Aortic smooth muscle cell (primary cell): ENCODE data around the gene CNN1. TPM values are rescaled to one million over a fixed set of nuclear protein-coding genes. Genes with fewer than 3 reads are reported as not detected.

ENCODE experiments used
- total RNA-seq: library from RNA; depleted of rRNA; stranded (reverse); fragments of >200 nt; gene quantifications from 2 replicates; pipeline ENCODE4 v1.2.3, GENCODE V29; 2014

Gene CNN1
- 0.81 and 1.7 TPM in 2 replicates for total RNA-seq

DNA sequence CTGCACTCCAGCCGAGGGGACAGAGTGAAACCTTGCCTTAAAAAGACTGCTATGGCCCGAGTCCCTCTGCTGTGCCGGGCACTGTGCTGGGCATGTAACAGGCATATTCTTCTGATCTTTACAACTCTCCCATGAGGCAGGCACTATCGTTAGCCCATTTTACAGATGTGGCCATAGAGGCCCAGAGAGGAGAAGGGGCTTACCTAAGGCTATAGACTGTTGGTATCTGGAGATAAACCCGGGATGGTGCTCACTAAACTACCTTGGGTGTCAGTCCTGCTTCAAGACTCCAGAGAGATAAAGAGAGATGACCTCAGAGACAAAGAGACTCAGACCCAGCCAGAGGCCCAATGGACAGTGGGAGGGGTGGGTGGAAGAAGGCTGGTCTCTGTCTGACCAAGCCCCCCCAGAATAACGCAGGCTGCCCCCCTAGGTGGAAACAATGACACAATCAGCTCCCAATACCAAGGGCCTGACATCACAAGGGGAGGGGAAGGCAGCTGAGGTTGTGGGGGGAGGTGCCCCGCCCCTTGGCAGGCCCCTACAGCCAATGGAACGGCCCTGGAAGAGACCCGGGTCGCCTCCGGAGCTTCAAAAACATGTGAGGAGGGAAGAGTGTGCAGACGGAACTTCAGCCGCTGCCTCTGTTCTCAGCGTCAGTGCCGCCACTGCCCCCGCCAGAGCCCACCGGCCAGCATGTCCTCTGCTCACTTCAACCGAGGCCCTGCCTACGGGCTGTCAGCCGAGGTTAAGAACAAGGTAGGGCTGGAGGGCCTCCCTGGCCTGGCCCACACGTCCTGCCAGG lies at the start of gene CNN1:
Gene CNN1 (plus strand): TSS at position 620 of the 805 bp plus-strand sequence. CDS start 77 bp downstream, at position 697.

DNA sequence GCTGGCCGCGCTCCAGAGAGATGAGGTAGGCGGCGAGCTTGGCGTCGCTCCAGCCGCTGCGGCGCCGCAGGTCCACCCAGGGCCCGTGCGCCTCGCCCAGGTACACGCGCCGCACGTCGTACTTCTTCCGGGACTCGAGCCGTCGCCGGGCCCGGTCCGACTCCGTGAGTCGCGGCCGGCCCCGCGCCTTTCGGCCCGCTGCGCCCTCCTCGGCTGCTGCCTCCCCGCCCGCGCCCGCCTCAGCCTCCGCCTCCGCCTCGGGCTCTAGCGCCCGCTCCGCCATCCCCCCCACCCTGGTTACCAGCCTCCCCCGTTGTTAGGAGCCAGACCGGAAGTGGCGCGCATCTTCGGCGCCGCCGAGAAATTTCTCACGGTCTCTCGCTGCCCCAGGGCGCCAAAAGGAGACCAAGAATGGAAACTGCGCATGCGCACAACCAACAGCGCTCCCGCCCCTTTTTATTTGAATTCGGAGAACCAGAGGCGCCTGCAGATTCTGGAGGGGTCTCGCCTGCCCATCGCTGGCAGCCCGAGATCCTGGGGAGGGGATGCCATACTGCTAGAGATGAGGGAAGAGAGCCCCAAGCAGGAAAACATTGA lies 33.0 kb upstream of the CNN1 start, which contains the start of gene ZNF653:
Gene ZNF653 (minus strand): TSS at position 336 of the 597 bp plus-strand sequence. CDS start 53 bp downstream, at position 283.

DNA sequence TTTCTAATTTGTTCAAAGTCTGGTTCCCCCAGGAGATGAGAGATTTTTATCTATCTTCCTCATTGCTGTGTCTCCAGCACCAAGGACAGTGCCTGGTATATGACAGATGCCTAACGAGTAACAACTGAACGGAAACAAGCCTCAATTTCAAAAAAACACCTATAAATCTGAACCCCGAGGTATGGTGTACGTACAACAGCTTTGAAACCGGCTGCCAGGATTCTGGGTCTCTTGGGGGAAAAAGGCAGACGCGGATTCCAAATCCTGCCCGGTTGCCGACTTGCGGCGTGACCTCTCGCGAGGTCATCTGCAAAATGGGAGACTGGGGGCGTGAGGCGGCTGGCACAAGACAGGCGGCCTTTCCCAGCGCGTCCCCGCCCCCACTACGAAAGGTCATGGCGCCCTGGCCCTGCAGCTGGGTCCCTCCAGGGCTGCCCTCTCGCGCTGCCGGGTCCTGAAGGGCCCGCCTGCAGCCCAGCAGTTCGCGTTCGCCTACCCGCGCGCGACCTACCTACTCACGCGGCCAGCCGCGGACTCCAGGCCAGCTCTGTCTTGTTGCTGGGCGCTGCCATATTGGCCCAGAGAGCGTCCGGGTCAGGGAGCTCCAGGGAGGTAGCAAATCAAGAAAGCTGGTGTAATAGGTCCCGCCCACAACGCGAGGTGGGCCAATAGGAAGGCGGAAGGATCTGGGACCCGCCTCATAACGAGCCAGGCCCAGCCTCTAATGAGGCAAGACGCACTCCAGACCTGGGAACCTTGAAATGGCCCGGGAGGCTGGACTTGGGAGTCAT lies 9.9 kb upstream of the CNN1 start, which contains the start of gene ECSIT:
Gene ECSIT (minus strand): TSS at position 584 of the 791 bp plus-strand sequence. CDS start 9,964 bp downstream, outside the sequence.

DNA sequence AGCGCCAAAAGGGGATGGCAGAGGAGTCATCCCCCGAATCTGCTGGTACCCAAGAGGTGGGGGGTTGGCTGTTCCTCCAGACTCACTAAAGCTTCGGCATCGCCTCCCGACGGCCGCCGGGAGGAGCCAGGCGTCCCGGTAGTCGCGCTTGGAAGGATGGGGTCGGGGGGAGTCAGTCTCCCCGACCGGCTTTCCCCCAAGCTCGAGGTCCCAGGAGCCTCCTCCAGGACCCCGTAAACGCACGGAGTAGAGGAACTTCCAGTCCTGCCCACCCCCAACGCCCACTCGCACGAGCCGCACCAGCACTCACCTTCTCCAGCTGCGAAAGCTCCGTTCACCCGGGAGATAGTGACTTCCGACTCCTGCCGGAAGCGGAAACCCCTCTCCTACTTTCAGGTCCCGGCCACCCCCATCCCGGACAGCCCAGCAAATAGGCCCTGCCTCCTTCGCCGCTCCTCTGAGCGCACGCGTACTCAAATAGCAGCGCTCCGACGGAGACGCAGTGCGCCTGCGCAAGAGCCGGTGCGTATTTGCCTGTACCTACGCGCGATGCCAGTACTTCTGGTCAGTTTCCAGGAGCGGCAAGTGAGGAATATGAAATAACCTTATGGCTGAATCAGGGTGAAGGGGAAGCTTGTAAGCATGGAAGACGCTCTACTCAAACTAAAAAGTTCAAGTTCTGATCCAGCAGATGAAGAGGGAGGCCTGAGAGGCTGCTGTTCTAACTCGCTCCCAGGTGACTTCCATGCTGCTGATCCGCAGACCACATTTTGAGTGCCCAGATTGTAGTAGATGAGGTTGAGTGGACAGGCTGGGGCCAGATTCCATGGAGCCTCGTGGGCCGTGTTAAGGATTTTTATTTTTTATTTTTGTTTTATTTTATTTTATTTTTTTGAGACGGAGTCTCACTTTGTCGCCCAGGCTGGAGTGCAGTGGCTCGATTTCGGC lies 20.5 kb downstream of the CNN1 start, which contains the start of gene ELOF1:
Gene ELOF1 (minus strand): TSS at position 350 of the 948 bp plus-strand sequence. CDS start 4,883 bp downstream, outside the sequence.

DNA sequence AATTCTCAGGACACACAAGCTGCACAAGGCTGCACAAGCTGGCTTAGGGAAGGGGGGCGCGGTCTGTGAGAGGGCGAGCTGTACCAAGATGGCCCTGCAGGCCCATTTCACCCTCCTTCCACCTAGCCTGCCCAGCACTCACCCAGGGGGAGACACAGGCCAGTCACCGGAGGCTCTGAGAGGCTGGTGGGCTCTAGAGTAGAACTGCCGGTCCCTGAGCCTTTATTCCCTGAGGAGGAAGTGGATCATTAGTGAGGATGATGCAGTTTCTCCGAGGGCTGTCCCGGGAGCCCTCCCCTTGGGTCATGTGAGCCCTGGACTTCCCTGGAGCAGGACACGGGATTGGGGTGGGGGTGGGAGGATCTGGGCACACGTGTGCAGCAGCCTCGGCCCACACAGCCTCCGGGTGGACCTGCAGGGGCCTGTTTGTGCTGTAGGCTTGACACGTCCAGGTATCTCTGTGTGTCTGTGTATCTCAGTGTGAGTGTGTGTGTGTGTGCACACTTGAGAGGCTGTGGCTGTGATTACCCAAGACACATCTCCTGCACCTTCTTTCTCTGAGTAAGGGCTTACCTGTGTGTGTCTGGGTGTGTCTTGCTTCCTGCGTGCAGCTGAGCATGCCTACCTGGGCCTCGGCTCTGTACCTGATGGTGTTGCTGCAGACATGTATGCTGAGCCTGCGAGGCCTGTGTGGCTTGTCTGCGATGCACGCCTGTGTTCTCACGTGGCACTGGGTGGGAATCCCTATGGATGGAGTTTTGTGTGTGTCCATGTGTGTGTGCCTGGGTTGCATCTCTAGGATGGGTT lies 39.0 kb downstream of the CNN1 start, which contains the start of gene ACP5:
Gene ACP5 (minus strand): TSS at position 195 of the 807 bp plus-strand sequence. CDS start 328 bp downstream, outside the sequence.

DNA sequence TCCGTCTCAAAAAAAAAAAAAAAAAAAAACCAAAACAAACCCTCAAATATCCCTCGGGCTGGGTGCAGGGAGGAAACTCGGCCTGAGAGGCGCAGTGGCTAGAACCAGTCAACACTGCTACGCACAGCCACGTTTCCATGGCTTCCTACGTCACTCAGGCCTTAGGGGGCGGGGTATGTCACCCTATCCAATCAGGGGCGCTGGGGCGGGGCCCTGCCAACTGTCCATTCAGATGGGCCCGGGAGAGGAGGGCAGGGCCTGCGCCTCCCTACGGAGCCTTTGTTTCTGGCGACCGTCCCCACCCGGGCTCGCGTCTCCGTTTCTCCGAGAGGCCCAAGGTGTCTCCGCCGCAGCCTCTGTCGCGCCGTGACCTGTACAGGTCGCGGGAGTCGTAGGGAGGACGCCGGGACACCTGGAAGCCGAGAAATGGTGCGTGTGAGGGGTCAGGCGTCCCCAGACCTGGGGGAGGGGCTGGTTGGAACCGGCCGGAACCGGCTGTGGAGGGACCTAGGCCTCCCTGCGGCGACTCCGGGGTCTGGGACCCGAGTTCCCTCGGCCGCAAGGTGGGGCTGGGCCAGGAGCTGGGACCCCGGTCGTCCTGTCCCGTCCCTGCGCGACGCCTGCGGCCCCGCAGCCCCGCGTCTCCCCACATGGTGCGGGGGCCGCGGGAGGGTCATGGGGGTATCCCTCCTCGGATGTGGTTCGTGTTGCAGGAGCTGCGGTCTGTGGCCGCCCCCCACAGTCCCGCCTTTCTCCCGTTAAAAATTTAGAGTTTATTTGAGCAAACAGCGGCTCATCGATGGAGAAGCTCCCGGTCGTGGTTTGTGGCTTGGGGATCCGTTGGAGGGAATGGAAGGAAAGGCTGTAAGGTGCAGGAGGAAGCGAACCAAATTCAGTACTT lies 58.8 kb downstream of the CNN1 start, which contains the start of gene ZNF627:
Gene ZNF627 (plus strand): TSS at position 282 of the 901 bp plus-strand sequence. CDS start 145 bp downstream, at position 427.

Other genes with a start within 250 kb of the CNN1 start
- gene TSPAN16, start 242.7 kb upstream of the CNN1 start, total RNA-seq, result not detected in 2 replicates
- gene RAB3D, start 199.2 kb upstream of the CNN1 start, total RNA-seq, result 13.2 and 15.7 TPM in 2 replicates
- 59.2 and 85.5 TPM in 2 replicates for gene TMEM205, start 192.6 kb upstream of the CNN1 start, total RNA-seq
- gene CCDC159, start 192.3 kb upstream of the CNN1 start, total RNA-seq, result 15.0 and 15.3 TPM in 2 replicates
- gene PLPPR2, start 183.4 kb upstream of the CNN1 start, total RNA-seq, result 11.6 and 12.1 TPM in 2 replicates
- 0.26 and 0.31 TPM in 2 replicates for gene SWSAP1, start 164.2 kb upstream of the CNN1 start, total RNA-seq
- gene EPOR, start 154.5 kb upstream of the CNN1 start, total RNA-seq, result 6.6 and 7.1 TPM in 2 replicates
- gene RGL3, start 119.5 kb upstream of the CNN1 start, total RNA-seq, result 3.7 and 4.2 TPM in 2 replicates
- gene ODAD3, start 103.7 kb upstream of the CNN1 start, total RNA-seq, result 0.37 and 0.79 TPM in 2 replicates
- 126 and 127 TPM in 2 replicates for gene PRKCSH, start 103.2 kb upstream of the CNN1 start, total RNA-seq
- under 0.01 TPM in 1 of 2 replicates, not detected in the other for gene ELAVL3, start 57.8 kb upstream of the CNN1 start, total RNA-seq
- gene ZNF653, start 33.0 kb upstream of the CNN1 start, total RNA-seq, result 4.8 and 7.0 TPM in 2 replicates
- 18.0 TPM in 2 replicates for gene ECSIT, start 9.7 kb upstream of the CNN1 start, total RNA-seq
- 23.4 and 25.9 TPM in 2 replicates for gene ELOF1, start 20.4 kb downstream of the CNN1 start, total RNA-seq
- gene ACP5, start 38.8 kb downstream of the CNN1 start, total RNA-seq, result 0.40 and 0.44 TPM in 2 replicates
- 14.9 and 17.6 TPM in 2 replicates for gene ZNF627, start 58.6 kb downstream of the CNN1 start, total RNA-seq
- gene ZNF823, start 200.1 kb downstream of the CNN1 start, total RNA-seq, result 4.6 and 5.3 TPM in 2 replicates
- 18.6 and 20.5 TPM in 2 replicates for gene ZNF441, start 228.1 kb downstream of the CNN1 start, total RNA-seq